WTC11 (cell line): Measurements from ENCODE around the gene GGCX. TPM values are rescaled to one million over a fixed set of nuclear protein-coding genes. Genes with fewer than 3 reads are reported as not detected.

Experiments used
- ATAC-seq: fragments of 200-7000 bp; cut with Tn5 transposase; 2 replicates; pipeline ENCODE4 v1.10.0; 2021; ENCODE audit warnings: mild to moderate bottlenecking, moderate library complexity
- CTCF ChIA-PET: fragments of 300-600 bp; sonication (Branson Sonifier 250); formaldehyde crosslinking; loops from one replicate; lab custom pipeline; 2021; ENCODE audit warnings: antibody characterized with exemption; lab: Charles Lee
- POLR2A ChIA-PET: fragments of 350-600 bp; sonication (Branson Sonifier 250); formaldehyde crosslinking; loops from one replicate; lab custom pipeline; 2021; ENCODE audit warnings: antibody characterized with exemption; lab: Charles Lee
- DNase-seq: peaks from one replicate; pipeline ENCODE4 v3.0.0; 2021; ENCODE audit warnings: low spot score
- H3K27ac Mint-ChIP-seq: 2 replicates; pipeline ENCODE4 v1.8.0; 2021; ENCODE audit warnings: mixed read lengths
- H3K27me3 Mint-ChIP-seq: 2 replicates; pipeline ENCODE4 v1.8.0; 2021; ENCODE audit warnings: low read depth, mild to moderate bottlenecking, moderate library complexity, mixed read lengths
- H3K36me3 Mint-ChIP-seq: 2 replicates; pipeline ENCODE4 v1.8.0; 2021; ENCODE audit warnings: mixed read lengths
- H3K4me1 Mint-ChIP-seq: 2 replicates; pipeline ENCODE4 v1.8.0; 2022; ENCODE audit warnings: mixed read lengths
- H3K4me3 Mint-ChIP-seq: 2 replicates; pipeline ENCODE4 v1.8.0; 2021; ENCODE audit warnings: mild to moderate bottlenecking, moderate library complexity, mixed read lengths
- H3K9me3 Mint-ChIP-seq: 2 replicates; pipeline ENCODE4 v1.8.0; 2021; ENCODE audit warnings: mixed read lengths
- ARID4B ChIP-seq: sonication (generic); formaldehyde crosslinking; IDR thresholded peaks from 2 replicates; pipeline ENCODE4 v1.8.0; 2023; ENCODE audit warnings: missing genetic modification reagents, mild to moderate bottlenecking, borderline replicate concordance
- CTCF ChIP-seq: fragments of 200-600 bp; IDR thresholded peaks from 2 replicates; pipeline ENCODE4 v1.8.0; 2022; ENCODE audit warnings: antibody characterized with exemption
- ELF4 ChIP-seq: sonication (generic); formaldehyde crosslinking; IDR thresholded peaks from 2 replicates; pipeline ENCODE4 v1.8.1; 2022; ENCODE audit warnings: low read depth, mild to moderate bottlenecking, moderate library complexity, missing genetic modification reagents
- FOXJ3 ChIP-seq: sonication (generic); formaldehyde crosslinking; IDR thresholded peaks from 2 replicates; pipeline ENCODE4 v1.9.0; 2021; ENCODE audit warnings: missing genetic modification reagents, mild to moderate bottlenecking, borderline replicate concordance
- HMGXB4 ChIP-seq: sonication (generic); formaldehyde crosslinking; IDR thresholded peaks from 2 replicates; pipeline ENCODE4 v1.8.1; 2023; ENCODE audit warnings: mild to moderate bottlenecking, moderate library complexity, missing genetic modification reagents
- IRF2 ChIP-seq: sonication (generic); formaldehyde crosslinking; IDR thresholded peaks from 2 replicates; pipeline ENCODE4 v1.8.0; 2022; ENCODE audit warnings: low read depth, missing genetic modification reagents, borderline replicate concordance
- JAZF1 ChIP-seq: fragments of 250-450 bp; sonication (Bioruptor Pico); IDR thresholded peaks from 2 replicates; pipeline ENCODE4 v1.9.0; 2021; ENCODE audit warnings: moderate library complexity, mild to moderate bottlenecking, inconsistent platforms
- NFATC4 ChIP-seq: fragments of 250-450 bp; sonication (Bioruptor Pico); IDR thresholded peaks from 2 replicates; pipeline ENCODE4 v1.9.0; 2021; ENCODE audit warnings: mild to moderate bottlenecking
- NFYB ChIP-seq: sonication (generic); formaldehyde crosslinking; conservative IDR thresholded peaks from 2 replicates; pipeline ENCODE4 v1.8.0; 2022; ENCODE audit warnings: low read depth, missing genetic modification reagents
- PREB ChIP-seq: sonication (generic); formaldehyde crosslinking; IDR thresholded peaks from 2 replicates; pipeline ENCODE4 v1.8.1; 2022; ENCODE audit warnings: mild to moderate bottlenecking, missing genetic modification reagents, moderate library complexity, borderline replicate concordance
- SMAD3 ChIP-seq: sonication (generic); formaldehyde crosslinking; IDR thresholded peaks from 2 replicates; pipeline ENCODE4 v1.8.0; 2022; ENCODE audit warnings: missing genetic modification reagents, mild to moderate bottlenecking, borderline replicate concordance
- SMAD4 ChIP-seq: sonication (generic); formaldehyde crosslinking; IDR thresholded peaks from 2 replicates; pipeline ENCODE4 v1.8.0; 2022; ENCODE audit warnings: mild to moderate bottlenecking, missing genetic modification reagents
- STAT6 ChIP-seq: sonication (generic); formaldehyde crosslinking; conservative IDR thresholded peaks from 2 replicates; pipeline ENCODE4 v1.8.1; 2023; ENCODE audit warnings: mild to moderate bottlenecking, low read depth, missing genetic modification reagents, moderate library complexity
- ZNF219 ChIP-seq: sonication (generic); formaldehyde crosslinking; IDR thresholded peaks from 2 replicates; pipeline ENCODE4 v1.8.0; 2023; ENCODE audit warnings: missing genetic modification reagents, mild to moderate bottlenecking, borderline replicate concordance
- ZNF232 ChIP-seq: sonication (generic); formaldehyde crosslinking; IDR thresholded peaks from 2 replicates; pipeline ENCODE4 v1.8.0; 2022; ENCODE audit warnings: mild to moderate bottlenecking, missing genetic modification reagents
- ZNF263 ChIP-seq: sonication (generic); formaldehyde crosslinking; IDR thresholded peaks from 2 replicates; pipeline ENCODE4 v1.8.1; 2022; ENCODE audit warnings: low read depth, mild to moderate bottlenecking, moderate library complexity, missing genetic modification reagents
- ZNF317 ChIP-seq: sonication (generic); formaldehyde crosslinking; IDR thresholded peaks from 2 replicates; pipeline ENCODE4 v1.8.1; 2023; ENCODE audit warnings: low read depth, mild to moderate bottlenecking, moderate library complexity, missing genetic modification reagents, borderline replicate concordance
- ZNF425 ChIP-seq: fragments of 250-450 bp; sonication (Bioruptor Pico); conservative IDR thresholded peaks from 2 replicates; pipeline ENCODE4 v1.9.0; 2021; ENCODE audit warnings: mild to moderate bottlenecking
- total RNA-seq: library from RNA; stranded (reverse); gene quantifications from 3 replicates; pipeline ENCODE4 v1.2.3, GENCODE V29; 2021

GGCX gene
- total RNA-seq, 1 experiment from 2014 or later: 40.9 TPM

GRCh38 chr2:85607268-85608215 is 46.2 kb upstream of the GGCX start:
- Mint-ChIP-seq H3K4me3 (no peak overlapping the region), H3K4me1 (peaks cover 19% of the 10 kb centered on the region), H3K27me3 (no peaks in the 10 kb centered on the region), H3K27ac (peak overlapping the region; percentile 57; the same call in 1 of the 2 replicates), H3K36me3 (peaks cover 24% of the 10 kb centered on the region), H3K9me3 (no peaks in the 10 kb centered on the region)
- DNase-seq: no peak
- CTCF ChIA-PET: no interaction called here
- no peak for TF ChIP-seq JAZF1 (CRISPR knock-in tag)
- no peak for TF ChIP-seq STAT6 (CRISPR knock-in tag)
- TF ChIP-seq SMAD4: no peak
- TF ChIP-seq, all 79 proteins: peak for 0
- POLR2A ChIA-PET: interaction anchor here (1.0 kb wide), 1 partner anchor 29 kb away, joined by 3 read pairs; no protein-coding TSS in a partner anchor
- no peak for ATAC-seq

- CTCF ChIA-PET: no interaction called here
- no peak overlapping the region for H3K4me3 Mint-ChIP-seq
- no peaks in the 10 kb centered on the region for H3K9me3 Mint-ChIP-seq
- H3K27ac Mint-ChIP-seq: peak overlapping the region; percentile 73; the same call in 1 of the 2 replicates
- POLR2A ChIA-PET: interaction anchor here (0.6 to 1.0 kb wide), 4 partner anchors 11 to 80 kb away, joined by 3 to 4 read pairs (median 4); no protein-coding TSS in a partner anchor
- H3K36me3 Mint-ChIP-seq: peaks cover 24% of the 10 kb centered on the region
- H3K27me3 Mint-ChIP-seq: no peaks in the 10 kb centered on the region
- H3K4me1 Mint-ChIP-seq: peaks cover 21% of the 10 kb centered on the region
- ATAC-seq (no peak), DNase-seq (no peak)
- TF ChIP-seq PREB (CRISPR knock-in tag) (no peak), HMGXB4 (CRISPR knock-in tag) (no peak), ZNF219 (no peak), NFATC4 (CRISPR knock-in tag) (no peak), JAZF1 (CRISPR knock-in tag) (no peak), ZNF317 (CRISPR knock-in tag) (no peak), ELF4 (no peak), ZNF425 (no peak), IRF2 (no peak), CTCF (no peak), NFYB (CRISPR knock-in tag) (no peak), ZNF232 (CRISPR knock-in tag) (no peak), FOXJ3 (CRISPR knock-in tag) (no peak), ZNF263 (CRISPR knock-in tag) (no peak), SMAD3 (CRISPR knock-in tag) (no peak), ARID4B (CRISPR knock-in tag) (no peak)
Observed at GRCh38 chr2:85606116-85606455, 44.8 kb upstream of the GGCX start.
